SIG-M5 (cell line): ENCODE data around the gene SMLR1.

Source experiments
- DNase-seq: peaks from one replicate; lab custom pipeline; 2025; lab: John Stamatoyannopoulos, UW

SMLR1 gene

GRCh38 chr6:130824978-130825694 lies 2.1 kb upstream of the SMLR1 start:
- DNase-seq: no peak

GRCh38 chr6:130825772-130826441 lies 1.3 kb upstream of the SMLR1 start:
- DNase-seq: no peak

GRCh38 chr6:130826442-130827246 lies 562 bp upstream of the SMLR1 start:
- no peak for DNase-seq

- peak; percentile 11 for DNase-seq
Observed at GRCh38 chr6:130829333-130829910, 2.2 kb downstream of the SMLR1 start.

- no peak for DNase-seq
Observed at GRCh38 chr6:130831607-130832006, 4.4 kb downstream of the SMLR1 start.

GRCh38 chr6:130833569-130833968 lies 6.4 kb downstream of the SMLR1 start:
- DNase-seq: no peak

GRCh38 chr6:130834482-130835251 lies 7.5 kb downstream of the SMLR1 start:
- DNase-seq: no peak

GRCh38 chr6:130836055-130836640 lies 8.9 kb downstream of the SMLR1 start:
- DNase-seq: no peak

- no peak for DNase-seq
Observed at GRCh38 chr6:130837067-130837466, 9.9 kb downstream of the SMLR1 start.

- no peak for DNase-seq
Observed at GRCh38 chr6:130838250-130838860, 11.1 kb downstream of the SMLR1 start.

- no peak for DNase-seq
Observed at GRCh38 chr6:130838951-130839350, 11.7 kb downstream of the SMLR1 start.

GRCh38 chr6:130839379-130839778 lies 12.2 kb downstream of the SMLR1 start:
- DNase-seq: no peak

GRCh38 chr6:130840050-130840449 lies 12.8 kb downstream of the SMLR1 start:
- DNase-seq: no peak

GRCh38 chr6:130841128-130841728 lies 14.0 kb downstream of the SMLR1 start:
- no peak for DNase-seq

GRCh38 chr6:130843575-130844320 lies 16.5 kb downstream of the SMLR1 start:
- no peak for DNase-seq

GRCh38 chr6:130846501-130846900 lies 19.3 kb downstream of the SMLR1 start:
- no peak for DNase-seq

- no peak for DNase-seq
Observed at GRCh38 chr6:130847001-130847910, 20.1 kb downstream of the SMLR1 start.

GRCh38 chr6:130848945-130849344 lies 21.7 kb downstream of the SMLR1 start:
- no peak for DNase-seq

GRCh38 chr6:130849594-130849993 lies 22.4 kb downstream of the SMLR1 start:
- no peak for DNase-seq
